ENCODE measurements around the gene PITHD1. TPM values are rescaled to one million over a fixed set of nuclear protein-coding genes. Genes with fewer than 3 reads are reported as not detected.

The PITHD1 gene
- total RNA-seq, 4 donors from 2014 or later = 46.5 to 71.4 (median 53.4) TPM

- no peak for TF ChIP-seq CTCF (IDR thresholded peaks at IDR 0.05; ENCODE audit: low read depth)
Observed at GRCh38 chr1:23801876-23802275, 23.7 kb downstream of the PITHD1 start.

GRCh38 chr1:23803674-23804073, 25.5 kb downstream of the PITHD1 start:
- no peak for TF ChIP-seq CTCF (IDR thresholded peaks at IDR 0.05; ENCODE audit: low read depth)

GRCh38 chr1:23804183-23804835, 26.1 kb downstream of the PITHD1 start:
- TF ChIP-seq CTCF (IDR thresholded peaks at IDR 0.05; ENCODE audit: low read depth) = no peak

- no peak for TF ChIP-seq CTCF (IDR thresholded peaks at IDR 0.05; ENCODE audit: low read depth)
Observed at GRCh38 chr1:23805025-23805424, 26.8 kb downstream of the PITHD1 start.

- TF ChIP-seq CTCF (IDR thresholded peaks at IDR 0.05; ENCODE audit: low read depth) = no peak
Observed at GRCh38 chr1:23806280-23806679, 28.1 kb downstream of the PITHD1 start.

- no peak for TF ChIP-seq CTCF (IDR thresholded peaks at IDR 0.05; ENCODE audit: low read depth)
Observed at GRCh38 chr1:23807453-23807852, 29.2 kb downstream of the PITHD1 start.

GRCh38 chr1:23809751-23810171, 31.5 kb downstream of the PITHD1 start:
- TF ChIP-seq CTCF (IDR thresholded peaks at IDR 0.05; ENCODE audit: low read depth) = no peak

All from subcutaneous adipose tissue (tissue), 4 donors.